GM12891 (cell line): ENCODE measurements around the gene CHAC1.

Experiments
- PAX5 ChIP-seq: IDR thresholded peaks from 2 replicates; pipeline ENCODE4 v1.6.1; 2011; ENCODE audit warnings: low read length, moderate library complexity, mild to moderate bottlenecking; ENCODE audit not compliant: insufficient read depth, severe bottlenecking
- POLR2A ChIP-seq: IDR thresholded peaks from 2 replicates; pipeline ENCODE4 v1.6.1; 2011; ENCODE audit warnings: low read depth, low read length, control low read depth
- POLR2AphosphoS5 ChIP-seq: IDR thresholded peaks from 2 replicates; pipeline ENCODE4 v1.6.1; 2011; ENCODE audit warnings: low read depth, low read length, control low read depth
- POU2F2 ChIP-seq: IDR thresholded peaks from 2 replicates; pipeline ENCODE4 v1.6.1; 2011; ENCODE audit warnings: low read depth, mild to moderate bottlenecking, control low read depth, low read length, moderate library complexity
- SPI1 ChIP-seq: IDR thresholded peaks from 2 replicates; pipeline ENCODE4 v1.6.1; 2011; ENCODE audit warnings: low read depth, low read length, control low read depth
- TAF1 ChIP-seq: IDR thresholded peaks from 2 replicates; pipeline ENCODE4 v1.6.1; 2011; ENCODE audit warnings: low read depth, low read length, control low read depth

GRCh38 chr15:40990789-40991188, 37.5 kb downstream of the CHAC1 start:
- TF ChIP-seq POLR2AphosphoS5 (no peak), POLR2A (no peak), TAF1 (no peak), PAX5 (no peak), POU2F2 (no peak), SPI1 (no peak)
